ENCODE data around the gene CHD1L. TPM values are rescaled to one million over a fixed set of nuclear protein-coding genes. Genes with fewer than 3 reads are reported as not detected.

Gene CHD1L
- total and polyA plus RNA-seq, 2 of the 13 experiments (the other 11 are each of a cell fraction or from before 2014, with no cell fraction given): 74.3 to 111 TPM

- no peak for TF ChIP-seq ZNF276 (CRISPR knock-in tag; IDR thresholded peaks at IDR 0.05; ENCODE audit: low read depth)
- TF ChIP-seq ZNF720 (CRISPR knock-in tag; IDR thresholded peaks at IDR 0.05): no peak
- no peak for TF ChIP-seq HNF4G (IDR thresholded peaks at IDR 0.05; ENCODE audit: borderline replicate concordance, low read depth, low read length)
- TF ChIP-seq HNF4G (CRISPR knock-in tag; IDR thresholded peaks at IDR 0.05; ENCODE audit: borderline replicate concordance, low read depth): 0 out of 2 replicates have a peak, but pooled peaks have one; percentile 44
- no peak for TF ChIP-seq ZBTB7B (CRISPR knock-in tag; IDR thresholded peaks at IDR 0.05)
- peak; percentile 72; the same call in 1 of the 2 replicates for TF ChIP-seq KLF6 (CRISPR knock-in tag; IDR thresholded peaks at IDR 0.05)
- no peak for TF ChIP-seq ZNF556 (CRISPR knock-in tag; IDR thresholded peaks at IDR 0.05; ENCODE audit: borderline replicate concordance)
- peak; percentile 80; the same call in 1 of the 2 replicates for TF ChIP-seq ZNF891 (CRISPR knock-in tag; IDR thresholded peaks at IDR 0.05)
- TF ChIP-seq EEA1 (CRISPR knock-in tag; IDR thresholded peaks at IDR 0.05; ENCODE audit: borderline replicate concordance): 0 out of 2 replicates have a peak, but pooled peaks have one; percentile 9
- 0 out of 2 replicates have a peak, but pooled peaks have one; percentile 18 for TF ChIP-seq ZFP1 (CRISPR knock-in tag; IDR thresholded peaks at IDR 0.05)
- TF ChIP-seq CSRNP1 (CRISPR knock-in tag; IDR thresholded peaks at IDR 0.05): peak; percentile 98
- TF ChIP-seq AGO2 (optimal IDR thresholded peaks at IDR 0.05; ENCODE audit: low read depth, low read length): peak; percentile 98
- peak; percentile 62 for TF ChIP-seq RARA (CRISPR knock-in tag; IDR thresholded peaks at IDR 0.05)
- peak; percentile 75; the same call in 1 of the 2 replicates for TF ChIP-seq GZF1 (CRISPR knock-in tag; IDR thresholded peaks at IDR 0.05)
- peak; percentile 51; the same call in 1 of the 2 replicates for TF ChIP-seq KDM5A (IDR thresholded peaks at IDR 0.05; ENCODE audit: borderline replicate concordance, low read length)
- peak; percentile 73; the same call in 1 of the 2 replicates for TF ChIP-seq KLF12 (CRISPR knock-in tag; IDR thresholded peaks at IDR 0.05; ENCODE audit: borderline replicate concordance)
- TF ChIP-seq POLR2A (IDR thresholded peaks at IDR 0.05; ENCODE audit: insufficient read depth in 1 of 2, low read depth in 2 of 2, low read length in 2 of 2): peak; percentile 65 to 76; a peak in 3 of 4 replicates
- TF ChIP-seq TFAP4 (IDR thresholded peaks at IDR 0.05; ENCODE audit: borderline replicate concordance, low read depth): peak; percentile 19; the same call in 1 of the 2 replicates
- TF ChIP-seq MAFF (IDR thresholded peaks at IDR 0.05; ENCODE audit: low read depth, low read length): no peak
- no peak for TF ChIP-seq ZNF775 (CRISPR knock-in tag; IDR thresholded peaks at IDR 0.05; ENCODE audit: borderline replicate concordance)
- TF ChIP-seq ZEB1 (IDR thresholded peaks at IDR 0.05; ENCODE audit: insufficient replicate concordance, low read depth): no peak
- peak; percentile 66; the same call in 1 of the 2 replicates for TF ChIP-seq ARHGAP35 (CRISPR knock-in tag; IDR thresholded peaks at IDR 0.05; ENCODE audit: borderline replicate concordance)
- no peak; the same call in 1 of the 2 replicates for TF ChIP-seq ZNF619 (CRISPR knock-in tag; IDR thresholded peaks at IDR 0.05)
- no peak for TF ChIP-seq ARID2 (CRISPR knock-in tag; IDR thresholded peaks at IDR 0.05; ENCODE audit: borderline replicate concordance)
These were observed at the start of gene CHD1L (continued) for GRCh38 chr1:147242449-147243227.
